K562 (cell line): Measurements from ENCODE around the gene NDUFA13. TPM values are rescaled to one million over a fixed set of nuclear protein-coding genes. Genes with fewer than 3 reads are reported as not detected.

Experiments
- ATAC-seq: fragments of 200-7000 bp; cut with Tn5 transposase; 3 replicates; pipeline ENCODE4 v1.9.1; 2020; ENCODE audit warnings: moderate library complexity
- BruUV-seq: library from RNA; stranded (reverse); fragments of 400-500 nt; replicated peaks from 2 replicates; lab custom pipeline; 2021; lab: Mats Ljungman, UMichigan
- CTCF ChIA-PET: fragments of 300-600 bp; formaldehyde crosslinking; extraction: SDS; loops from one replicate; lab custom pipeline; 2021; ENCODE audit warnings: low intra/inter-chr PET ratio; lab: Yijun Ruan, JAX
- POLR2A ChIA-PET: fragments of 300-600, 350-650 bp; sonication (Branson Sonifier 250); formaldehyde crosslinking; extraction: SDS; loops from one replicate; lab custom pipeline; 2021; ENCODE audit warnings: antibody characterized with exemption, inconsistent platforms; lab: Yijun Ruan, JAX
- DNase-seq, 4 experiments: peaks; one replicate each; pipeline versions ENCODE4 v3.0.0 to v3.0.0-alpha.2; 2011 to 2018; ENCODE audit warnings: low spot score in 3 of 4, mixed read lengths in 3 of 4; ENCODE audit errors: extremely low read depth in 1 of 4
- FAIRE-seq: peaks from 2 replicates; lab custom pipeline; 2011; peaks lifted over from hg19 to GRCh38; lab: Jason Lieb, UNC
- H2AFZ ChIP-seq: 2 replicates; pipeline ENCODE4 v1.6.0; 2011; ENCODE audit warnings: low read depth, low read length, control low read depth, inconsistent platforms
- H3K27ac ChIP-seq: fragments of 200-600 bp; 3 replicates; pipeline ENCODE4 v1.8.0; 2011; ENCODE audit warnings: low read depth, mild to moderate bottlenecking, control low read depth, inconsistent platforms, low read length, moderate library complexity, mixed read lengths; ENCODE audit errors: extremely low read depth
- H3K27me3 ChIP-seq, 2 experiments: fragments of 300-600 bp in 1 of 2; 2 replicates in 1 of 2; 3 replicates in 1 of 2; pipeline versions ENCODE4 v1.6.0 to v1.8.0; 2011; ENCODE audit warnings: inconsistent platforms in 2 of 2, low read length in 2 of 2, mild to moderate bottlenecking in 1 of 2, mixed read lengths in 1 of 2, moderate library complexity in 1 of 2; ENCODE audit not compliant: control insufficient read depth in 2 of 2, insufficient read depth in 2 of 2
- H3K36me3 ChIP-seq: fragments of 300-600 bp; 3 replicates; pipeline ENCODE4 v1.8.0; 2011; ENCODE audit warnings: mild to moderate bottlenecking, low read length, inconsistent platforms; ENCODE audit not compliant: control insufficient read depth, insufficient read depth
- H3K4me1 ChIP-seq, 2 experiments: fragments of 200-600 bp in 1 of 2; replicated peaks in 1 of 2; 2 replicates in 1 of 2; 3 replicates in 1 of 2; pipeline versions ENCODE4 v1.5.1 to v1.8.0; 2011; ENCODE audit warnings: inconsistent platforms in 2 of 2, low read length in 2 of 2, mild to moderate bottlenecking in 1 of 2, mixed read lengths in 1 of 2, moderate library complexity in 1 of 2; ENCODE audit not compliant: control insufficient read depth in 2 of 2, insufficient read depth in 2 of 2
- H3K4me2 ChIP-seq: 2 replicates; pipeline ENCODE4 v1.6.1; 2011; ENCODE audit warnings: low read length, control low read depth, inconsistent platforms, mixed read lengths; ENCODE audit not compliant: insufficient read depth
- H3K4me3 ChIP-seq: fragments of 200-600 bp; sonication (generic), shearing (Covaris generic); 2 replicates; pipeline ENCODE4 v1.5.1; 2016; ENCODE audit warnings: control low read depth, inconsistent platforms
- H3K79me2 ChIP-seq: fragments of 200-600 bp; 3 replicates; pipeline ENCODE4 v1.8.0; 2011; ENCODE audit warnings: low read length, inconsistent platforms; ENCODE audit not compliant: control insufficient read depth, insufficient read depth
- H3K9ac ChIP-seq, 2 experiments: 2 replicates each; pipeline versions ENCODE4 v1.6.0 to v1.6.1; 2011; ENCODE audit warnings: low read depth in 2 of 2, low read length in 2 of 2, control low read depth in 1 of 2, inconsistent platforms in 1 of 2, mild to moderate bottlenecking in 1 of 2, mixed read lengths in 1 of 2; ENCODE audit not compliant: insufficient read depth in 1 of 2
- H3K9me1 ChIP-seq: one replicate; pipeline ENCODE4 v1.6.0; 2011; ENCODE audit warnings: inconsistent platforms, mild to moderate bottlenecking, low read length, moderate library complexity; ENCODE audit not compliant: control insufficient read depth, insufficient read depth
- H3K9me3 ChIP-seq: replicated peaks from 2 replicates; pipeline ENCODE4 v1.5.1; 2011; ENCODE audit warnings: low read depth, low read length, inconsistent platforms; ENCODE audit not compliant: control insufficient read depth, insufficient read depth
- H4K20me1 ChIP-seq: replicated peaks from 2 replicates; pipeline ENCODE4 v1.6.1; 2011; ENCODE audit warnings: low read length, inconsistent platforms, mixed read lengths; ENCODE audit not compliant: control insufficient read depth, insufficient read depth
- HDAC1 ChIP-seq, 2 experiments: fragments of 450-650 bp; IDR thresholded peaks; 2 replicates each; pipeline ENCODE4 v1.6.1; 2016 to 2017; ENCODE audit warnings: inconsistent platforms in 1 of 2, mild to moderate bottlenecking in 1 of 2, moderate library complexity in 1 of 2
- HDAC3 ChIP-seq: fragments of 450-650 bp; IDR thresholded peaks from 2 replicates; pipeline ENCODE4 v1.6.1; 2018; ENCODE audit warnings: borderline replicate concordance, mild to moderate bottlenecking, moderate library complexity; ENCODE audit not compliant: partially characterized antibody
- NONO ChIP-seq, 2 experiments: fragments of 200-400 bp in 1 of 2; fragments of 450-650 bp in 1 of 2; formaldehyde crosslinking in 1 of 2; IDR thresholded peaks; 2 replicates each; pipeline ENCODE4 v1.6.1; 2017; ENCODE audit warnings: low read depth in 2 of 2, mild to moderate bottlenecking in 2 of 2, moderate library complexity in 2 of 2, low read length in 1 of 2
- PURB ChIP-seq: sonication (generic); formaldehyde crosslinking; IDR thresholded peaks from 2 replicates; pipeline ENCODE4 v1.9.0; 2021; ENCODE audit warnings: low read depth, mild to moderate bottlenecking, missing genetic modification reagents
- USF1 ChIP-seq: sonication (generic); formaldehyde crosslinking; IDR thresholded peaks from 2 replicates; pipeline ENCODE4 v1.9.0; 2022; ENCODE audit warnings: mild to moderate bottlenecking, missing genetic modification reagents
- ZFX ChIP-seq: sonication (generic); formaldehyde crosslinking; IDR thresholded peaks from 2 replicates; pipeline ENCODE4 v1.8.0; 2022; ENCODE audit warnings: mild to moderate bottlenecking, missing genetic modification reagents, moderate library complexity
- ZNF263 ChIP-seq: sonication (generic); formaldehyde crosslinking; IDR thresholded peaks from 2 replicates; pipeline ENCODE4 v1.8.0; 2022; ENCODE audit warnings: mild to moderate bottlenecking, missing genetic modification reagents, borderline replicate concordance
- ZNF324 ChIP-seq: fragments of 250-450 bp; sonication (Bioruptor Pico); IDR thresholded peaks from 2 replicates; pipeline ENCODE4 v1.4.0; 2020; ENCODE audit warnings: mild to moderate bottlenecking
- ZNF512 ChIP-seq: IDR thresholded peaks from 2 replicates; pipeline ENCODE4 v1.6.1; 2016; ENCODE audit warnings: missing genetic modification characterization, missing compliant biosample characterization
- WGBS: fragments of 100-300 bp; shearing (Covaris generic); methylation state at CpG from one replicate; pipeline ENCODE4 v1.1.6; 2016; ENCODE audit warnings: low coverage, mixed read lengths; ENCODE audit not compliant: insufficient coverage; ENCODE audit errors: missing lambda C conversion rate; 5-methylcytosine and 5-hydroxymethylcytosine counted together
- in situ Hi-C: fragments of 300-500 bp; cut with MboI; formaldehyde crosslinking; loops from 4 replicates; pipeline ENCODE4 v1.15.0; 2018; ENCODE audit warnings: inconsistent platforms, mixed read lengths
- intact Hi-C: fragments of 100-400 bp; cut with micrococcal nuclease; formaldehyde crosslinking; loops from 2 replicates; pipeline ENCODE4 v1.14.2; 2022
- polyA plus RNA-seq, 8 experiments: library from polyadenylated mRNA; depleted of rRNA in 4 of 8; stranded (reverse) in 5 of 8; unstranded in 3 of 8; fragments of >200 nt; fragmentation: Nextera tagmentation in 2 of 8; fragmentation: Illumina TruSeq in 1 of 8; extraction: Ambion mirVana in 2 of 8; extraction: Trizol in 1 of 8; gene quantifications; 2 replicates each; pipeline versions ENCODE4 v1.2.1 to v1.2.3, GENCODE V29; 2011 to 2014; ENCODE audit warnings: inconsistent platforms in 1 of 8, missing spikeins in 1 of 8
- total RNA-seq, 7 experiments: library from RNA; depleted of rRNA in 6 of 7; stranded (reverse); fragments of >200 nt in 6 of 7; fragmentation: Illumina TruSeq in 2 of 7; extraction: Trizol in 2 of 7; gene quantifications; 2 replicates each; pipeline versions ENCODE4 v1.2.1 to v1.2.3, GENCODE V29; 2011 to 2021; ENCODE audit warnings: low replicate concordance in 1 of 7

NDUFA13 gene
- total and polyA plus RNA-seq, 9 of the 15 experiments (the other 6 are each of a cell fraction or from before 2014, with no cell fraction given): 146 to 596 (median 429) TPM

- 58% methylated on average over 10 of the region's 14 CpGs for WGBS
- H3K79me2 ChIP-seq: no peaks in the 10 kb centered on the region
- no peaks in the 10 kb centered on the region for H3K27me3 ChIP-seq
- no peak for ATAC-seq
- POLR2A ChIA-PET: interaction anchor here (0.5 to 1.2 kb wide), 4 partner anchors 16 to 421 kb away, joined by 3 to 4 read pairs (median 3); no protein-coding TSS in a partner anchor
- H2AFZ ChIP-seq: no peak overlapping the region
- no TSS peak for BruUV-seq
- no peak overlapping the region for H3K27ac ChIP-seq
- TF ChIP-seq HDAC1 (IDR thresholded peaks at IDR 0.05): 0 out of 4 replicates have a peak, but pooled peaks of 1 of the 2 experiments have one; percentile 17
- no peak for TF ChIP-seq ZNF324
- 0 out of 2 replicates have a peak, but pooled peaks have one; percentile 6 for TF ChIP-seq ZFX (CRISPR knock-in tag)
- 0 out of 2 replicates have a peak, but pooled peaks have one; percentile 31 for TF ChIP-seq ZNF512 (tag)
- TF ChIP-seq HDAC3: no peak
- TF ChIP-seq PURB (CRISPR knock-in tag): no peak
- peak; percentile 43; the same call in 1 of the 2 replicates for TF ChIP-seq USF1 (CRISPR knock-in tag)
- TF ChIP-seq ZNF263: peak; percentile 90
- TF ChIP-seq NONO (IDR thresholded peaks at IDR 0.05; ENCODE audit: low read depth in 2 of 2, low read length in 1 of 2): no peak
- H3K4me3 ChIP-seq: no peak overlapping the region
- no peak for FAIRE-seq
- peaks cover 16% of the 10 kb centered on the region; the same call in 2 of the 3 replicates for H3K36me3 ChIP-seq
- H3K9me1 ChIP-seq: peaks cover 3% of the 10 kb centered on the region
- intact Hi-C loops (loop anchor here (1.0 to 2.0 kb wide), 3 partner anchors 21 to 426 kb away; partner anchors contain the start of gene GMIP), in situ Hi-C loops (loop anchor here (25.0 kb wide), 1 partner anchor 104 kb away; the partner anchor contains the start of genes GMIP and LPAR2)
- H3K4me1 ChIP-seq: peaks cover 5 to 27% of the 10 kb centered on the region in 2 experiments
- 0 out of 2 replicates have a peak, but pooled peaks cover 10% of the 10 kb centered on the region for H4K20me1 ChIP-seq
- H3K9me3 ChIP-seq: no peaks in the 10 kb centered on the region
- no peak for DNase-seq
- H3K9ac ChIP-seq: peak overlapping the region in 1 of 2 experiments; percentile 77; a peak in 1 of 4 replicates
- CTCF ChIA-PET: interaction anchor here (0.5 to 3.2 kb wide), 3 partner anchors 21 to 368 kb away, joined by 4 to 30 read pairs (median 9); partner anchors contain the start of genes GMIP and ZNF93
- peak overlapping the region; percentile 31; the same call in 1 of the 2 replicates for H3K4me2 ChIP-seq
These were observed 17.0 kb downstream of the NDUFA13 start for GRCh38 chr19:19532806-19533701.
